Type B pancreatic cell (in vitro differentiated cells): ENCODE data around the gene SCYGR1. TPM values are rescaled to one million over a fixed set of nuclear protein-coding genes. Genes with fewer than 3 reads are reported as not detected.

Experiments
- DNase-seq: peaks from one replicate; pipeline ENCODE4 v3.0.0; 2021; ENCODE audit warnings: mixed read lengths; ENCODE audit not compliant: unreplicated experiment; ENCODE audit errors: extremely low spot score
- H3K27ac Mint-ChIP-seq: 2 replicates; pipeline ENCODE4 v1.8.0; 2021; ENCODE audit warnings: mild to moderate bottlenecking, mixed read lengths
- H3K27me3 Mint-ChIP-seq: 2 replicates; pipeline ENCODE4 v1.8.0; 2021; ENCODE audit warnings: mixed read lengths
- H3K36me3 Mint-ChIP-seq: 2 replicates; pipeline ENCODE4 v1.8.0; 2021; ENCODE audit warnings: mixed read lengths
- H3K4me1 Mint-ChIP-seq: one replicate; pipeline ENCODE4 v1.8.0; 2021; ENCODE audit warnings: mixed read lengths; ENCODE audit not compliant: unreplicated experiment
- H3K4me3 Mint-ChIP-seq: 2 replicates; pipeline ENCODE4 v1.8.0; 2021; ENCODE audit warnings: mild to moderate bottlenecking, mixed read lengths
- H3K9me3 Mint-ChIP-seq: 2 replicates; pipeline ENCODE4 v1.8.0; 2021; ENCODE audit warnings: mixed read lengths
- CTCF ChIP-seq: fragments of 200-600 bp; sonication (generic); conservative IDR thresholded peaks from 2 replicates; pipeline ENCODE4 v1.5.0; 2021; ENCODE audit warnings: antibody characterized with exemption, mild to moderate bottlenecking
- total RNA-seq: library from RNA; stranded (reverse); gene quantifications from 2 replicates; pipeline ENCODE4 v1.2.1, GENCODE V29; 2021; ENCODE audit warnings: low replicate concordance

Gene SCYGR1
- total RNA-seq, 1 donor from 2014 or later, result not detected

GRCh38 chr2:227373389-227373788 lies 14.4 kb downstream of the SCYGR1 start:
- no peak for TF ChIP-seq CTCF

DNA sequence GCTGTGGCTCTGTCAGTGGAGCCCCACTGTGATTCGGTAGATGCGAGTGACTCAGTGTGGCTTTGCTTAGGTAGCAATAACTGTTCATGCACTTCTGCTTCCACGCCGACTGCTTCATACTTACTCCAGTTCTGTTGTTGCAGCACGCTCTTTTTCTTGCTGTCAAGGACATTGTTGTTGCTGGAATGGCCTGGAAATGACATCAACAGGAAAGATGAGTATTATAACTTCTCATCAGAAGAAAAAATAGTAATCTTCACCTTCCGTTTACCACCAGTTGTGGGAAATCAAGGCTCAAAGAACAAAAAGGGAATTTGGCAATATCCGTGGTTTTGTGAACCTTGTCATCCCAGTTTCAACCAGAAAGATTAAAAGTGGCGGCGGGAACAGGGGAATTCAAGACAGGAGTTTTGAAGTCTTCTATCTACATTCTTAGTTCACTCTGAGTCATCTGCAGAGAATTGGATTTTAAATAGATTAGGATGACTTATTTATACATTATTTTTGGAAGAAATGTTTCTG lies 16.9 kb downstream of the SCYGR1 start:
- peaks cover 6% of the 10 kb centered on the region for H3K9me3 Mint-ChIP-seq
- H3K36me3 Mint-ChIP-seq, result no peaks in the 10 kb centered on the region
- no peak overlapping the region for H3K4me3 Mint-ChIP-seq
- DNase-seq, result no peak
- H3K27ac Mint-ChIP-seq, result no peak overlapping the region
- no peaks in the 10 kb centered on the region for H3K4me1 Mint-ChIP-seq
- no peaks in the 10 kb centered on the region for H3K27me3 Mint-ChIP-seq
- no peak for TF ChIP-seq CTCF

More at GRCh38 chr2:227373389-227373788, 14.4 kb downstream of the SCYGR1 start:
- Mint-ChIP-seq H3K4me3 (no peak overlapping the region), H3K27me3 (no peaks in the 10 kb centered on the region), H3K9me3 (no peaks in the 10 kb centered on the region), H3K27ac (no peak overlapping the region), H3K36me3 (no peaks in the 10 kb centered on the region), H3K4me1 (no peaks in the 10 kb centered on the region)
- no peak for DNase-seq

- H3K9me3 Mint-ChIP-seq, result peaks cover 6% of the 10 kb centered on the region
- TF ChIP-seq CTCF, result no peak
- no peak overlapping the region for H3K4me3 Mint-ChIP-seq
- H3K4me1 Mint-ChIP-seq, result no peaks in the 10 kb centered on the region
- no peak overlapping the region for H3K27ac Mint-ChIP-seq
- H3K36me3 Mint-ChIP-seq, result no peaks in the 10 kb centered on the region
- no peak for DNase-seq
- H3K27me3 Mint-ChIP-seq, result no peaks in the 10 kb centered on the region
Measured at GRCh38 chr2:227370092-227370491, 17.7 kb downstream of the SCYGR1 start.

DNA sequence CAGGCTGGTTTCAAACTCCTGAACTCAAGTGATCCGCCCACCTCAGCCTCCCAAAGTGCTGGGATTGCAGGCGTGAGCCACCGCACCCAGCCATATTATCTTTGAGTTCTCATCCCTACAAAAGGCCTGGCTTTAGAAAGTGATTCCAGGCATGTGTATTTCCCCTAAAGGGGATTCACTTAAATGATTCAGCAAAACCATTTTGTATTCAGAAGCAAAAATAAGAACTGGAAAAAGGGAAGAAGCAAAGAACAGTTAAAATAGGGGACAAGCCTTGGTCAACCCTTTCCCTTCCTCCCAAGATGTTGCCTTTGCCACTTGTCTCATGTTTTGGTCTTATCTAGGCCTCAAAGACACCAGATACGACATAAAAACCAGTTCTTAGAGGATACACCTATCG lies 19.2 kb downstream of the SCYGR1 start:
- no peak for DNase-seq
- Mint-ChIP-seq H3K4me3 (no peak overlapping the region), H3K9me3 (peaks cover 6% of the 10 kb centered on the region), H3K27ac (no peak overlapping the region), H3K4me1 (no peaks in the 10 kb centered on the region), H3K36me3 (no peaks in the 10 kb centered on the region), H3K27me3 (no peaks in the 10 kb centered on the region)
- TF ChIP-seq CTCF, result no peak

GRCh38 chr2:227367427-227367795 lies 20.3 kb downstream of the SCYGR1 start:
- no peak for DNase-seq
- Mint-ChIP-seq H3K27ac (no peak overlapping the region), H3K36me3 (no peaks in the 10 kb centered on the region)

More at GRCh38 chr2:227367427-227367795, 20.3 kb downstream of the SCYGR1 start:
- no peak overlapping the region for H3K4me3 Mint-ChIP-seq
- no peaks in the 10 kb centered on the region for H3K27me3 Mint-ChIP-seq
- H3K9me3 Mint-ChIP-seq, result peaks cover 6% of the 10 kb centered on the region
- TF ChIP-seq CTCF, result no peak
- no peaks in the 10 kb centered on the region for H3K4me1 Mint-ChIP-seq
